ENCODE data around the gene CACYBP. TPM values are rescaled to one million over a fixed set of nuclear protein-coding genes. Genes with fewer than 3 reads are reported as not detected.

CACYBP gene
- total and polyA plus RNA-seq, 2 of the 8 experiments (the other 6 are each of a cell fraction or from before 2014, with no cell fraction given), result 28.3 to 247 TPM

GRCh38 chr1:175035865-175036264, 36.1 kb downstream of the CACYBP start:
- CTCF ChIA-PET (ENCODE audit: partially characterized antibody), result interaction anchor here (0.6 to 1.9 kb wide), 9 partner anchors 9 to 708 kb away, joined by 3 to 9 read pairs (median 4); partner anchors contain the start of gene TNR
- no peak overlapping the region for H3K9ac ChIP-seq (replicated peaks in 1 of 4; ENCODE audit: extremely low read depth in 1 of 4, low read depth in 3 of 4, low read length in 3 of 4)
- no peak for FAIRE-seq
- H3K9me3 ChIP-seq (ENCODE audit: insufficient read depth in 2 of 2, low read depth in 1 of 2, low read length in 1 of 2), result no peaks in the 10 kb centered on the region
- no peaks in the 10 kb centered on the region for H4K20me1 ChIP-seq (replicated peaks in 1 of 2; ENCODE audit: control insufficient read depth in 1 of 2, insufficient read depth in 2 of 2, low read length in 2 of 2)
- no peak for DNase-seq (ENCODE audit: low read depth in 1 of 2, low spot score in 2 of 2)
- no peak overlapping the region for H2BK15ac ChIP-seq (ENCODE audit: low read length)
- no peaks in the 10 kb centered on the region for H3K79me1 ChIP-seq (ENCODE audit: low read depth, low read length)
- H3K4ac ChIP-seq (replicated peaks; ENCODE audit: insufficient read length, low read depth, low read length), result no peak overlapping the region
- 86% methylated on average over 6 of the region's 6 CpGs; no CpG with 5 or more reads in 1 of the 2 experiments for WGBS, 2 experiments (ENCODE audit: extremely low coverage in 1 of 2, insufficient coverage in 1 of 2, insufficient read length in 1 of 2, insufficient replicate concordance in 2 of 2, low coverage in 1 of 2, low lambda C conversion rate in 2 of 2, missing lambda C conversion rate in 1 of 2)
- no peak overlapping the region for H2BK20ac ChIP-seq (ENCODE audit: low read length)
- H3K56ac ChIP-seq (replicated peaks; ENCODE audit: insufficient read length, low read depth, low read length), result no peak overlapping the region
- no peaks in the 10 kb centered on the region for H3K36me3 ChIP-seq (ENCODE audit: control insufficient read depth in 2 of 4, insufficient read depth in 4 of 4, low read length in 3 of 4)
- H3K23ac ChIP-seq (ENCODE audit: insufficient read length), result no peak overlapping the region
- H4K5ac ChIP-seq (ENCODE audit: insufficient read length, low read depth, low read length), result no peak overlapping the region
- no peak overlapping the region for H3K4me3 ChIP-seq (ENCODE audit: extremely low read depth in 1 of 4, insufficient read depth in 2 of 4, low read depth in 3 of 4, low read length in 4 of 4)
- H2BK5ac ChIP-seq (ENCODE audit: low read depth, low read length), result no peak overlapping the region
- no peak overlapping the region for H2BK120ac ChIP-seq (replicated peaks; ENCODE audit: low read depth, low read length)
- H3K27ac ChIP-seq (ENCODE audit: low read depth, low read length), result no peak overlapping the region
- H2AK5ac ChIP-seq (ENCODE audit: low read depth, low read length), result no peak overlapping the region
- peak overlapping the region; percentile 86; the same call in 1 of the 2 replicates for H2BK12ac ChIP-seq (ENCODE audit: low read depth, low read length)
- POLR2A ChIA-PET (ENCODE audit: partially characterized antibody), result no interaction called here
- peak overlapping the region; percentile 61; the same call in 1 of the 2 replicates for H3K18ac ChIP-seq (ENCODE audit: extremely low read depth, low read length)
- H3K23me2 ChIP-seq (ENCODE audit: low read depth, low read length), result no peaks in the 10 kb centered on the region
- H3K4me2 ChIP-seq (ENCODE audit: insufficient read depth in 1 of 2, low read depth in 2 of 2, low read length in 2 of 2), result no peak overlapping the region
- H3K14ac ChIP-seq (ENCODE audit: insufficient read length), result no peak overlapping the region
- no peak overlapping the region for H4K8ac ChIP-seq (ENCODE audit: extremely low read depth, insufficient read depth, low read length)
- peaks cover 0 to 6% (median 2%) of the 10 kb centered on the region in 4 experiments; a peak in 3 of 7 replicates for H3K4me1 ChIP-seq (replicated peaks in 1 of 4; ENCODE audit: control insufficient read depth in 3 of 4, insufficient read depth in 4 of 4, low read length in 3 of 4)
- H3K79me2 ChIP-seq (ENCODE audit: control insufficient read depth in 1 of 2, insufficient read depth in 2 of 2, low read length in 2 of 2), result no peaks in the 10 kb centered on the region
- H2AFZ ChIP-seq (ENCODE audit: low read length), result no peak overlapping the region
- no peaks in the 10 kb centered on the region; a peak in 1 of 7 replicates for H3K27me3 ChIP-seq (replicated peaks in 1 of 4; ENCODE audit: control insufficient read depth in 3 of 4, extremely low read depth in 1 of 4, insufficient read depth in 3 of 4, low read length in 3 of 4)
- H4K91ac ChIP-seq (replicated peaks; ENCODE audit: insufficient read length, low read length), result no peak overlapping the region
- TF ChIP-seq CHD2 (IDR thresholded peaks at IDR 0.05; ENCODE audit: low read length), result no peak
- no peak for TF ChIP-seq SIN3A (conservative IDR thresholded peaks at IDR 0.05 in 1 of 2, IDR thresholded peaks at IDR 0.05 in 1 of 2; ENCODE audit: low read depth in 1 of 2, low read length in 2 of 2)
- no peak for TF ChIP-seq CTCF (IDR thresholded peaks at IDR 0.05; ENCODE audit: control extremely low read depth in 1 of 3, insufficient read depth in 1 of 3, low read depth in 1 of 3, low read length in 3 of 3)
- no peak for TF ChIP-seq BRCA1 (IDR thresholded peaks at IDR 0.05; ENCODE audit: low read depth, low read length)
- no peak for TF ChIP-seq HDAC2 (IDR thresholded peaks at IDR 0.05; ENCODE audit: borderline replicate concordance in 1 of 2, low read depth in 2 of 2, low read length in 2 of 2)
- no peak for TF ChIP-seq JUN (IDR thresholded peaks at IDR 0.05; ENCODE audit: low read depth, low read length)
- no peak for TF ChIP-seq JUND (IDR thresholded peaks at IDR 0.05; ENCODE audit: low read length)
- TF ChIP-seq ZNF274 (IDR thresholded peaks at IDR 0.05; ENCODE audit: borderline replicate concordance, extremely low read depth, low read length), result no peak
- no peak for TF ChIP-seq SP1 (IDR thresholded peaks at IDR 0.05; ENCODE audit: low read depth, low read length)
- TF ChIP-seq EP300 (IDR thresholded peaks at IDR 0.05; ENCODE audit: borderline replicate concordance in 1 of 2, low read depth in 2 of 2, low read length in 2 of 2), result no peak
- TF ChIP-seq EZH2 (IDR thresholded peaks at IDR 0.05; ENCODE audit: low read depth, low read length, severe bottlenecking), result no peak
